Activated T-helper 17 cell treated with anti-CD3 and anti-CD28 coated beads, Interleukin-2, amount 50 U/mL, for 72 hours (primary cell): ENCODE results near the gene CSRP3. TPM values are rescaled to one million over a fixed set of nuclear protein-coding genes. Genes with fewer than 3 reads are reported as not detected.

Experiments
- ATAC-seq: fragments of 150-1000 bp; cut with Tn5 transposase; replicated peaks from 2 replicates; pipeline ENCODE4 v1.10.0; 2021; ENCODE audit warnings: mild to moderate bottlenecking, moderate library complexity
- H3K27ac Mint-ChIP-seq: one replicate; pipeline ENCODE4 v1.8.0; 2022; ENCODE audit warnings: mixed read lengths
- H3K27me3 Mint-ChIP-seq: one replicate; pipeline ENCODE4 v1.8.0; 2022; ENCODE audit warnings: mixed read lengths
- H3K36me3 Mint-ChIP-seq: one replicate; pipeline ENCODE4 v1.8.0; 2022; ENCODE audit warnings: low read depth, mild to moderate bottlenecking, mixed read lengths
- H3K4me1 Mint-ChIP-seq: one replicate; pipeline ENCODE4 v1.8.0; 2022; ENCODE audit warnings: mixed read lengths
- H3K4me3 Mint-ChIP-seq: one replicate; pipeline ENCODE4 v1.8.0; 2022; ENCODE audit warnings: mild to moderate bottlenecking, mixed read lengths
- H3K9me3 Mint-ChIP-seq: one replicate; pipeline ENCODE4 v1.8.0; 2022; ENCODE audit warnings: mixed read lengths
- total RNA-seq, 2 donors: library from RNA; stranded (reverse); gene quantifications; one replicate each; pipeline ENCODE4 v1.2.3, GENCODE V29; 2022

The CSRP3 gene
- total RNA-seq, 2 donors from 2014 or later, result not detected

GRCh38 chr11:19209617-19210370 is 8.0 kb upstream of the CSRP3 start:
- Mint-ChIP-seq H3K4me3 (no peak overlapping the region), H3K27me3 (peaks cover 19% of the 10 kb centered on the region), H3K4me1 (no peaks in the 10 kb centered on the region), H3K27ac (no peak overlapping the region), H3K36me3 (no peaks in the 10 kb centered on the region), H3K9me3 (no peaks in the 10 kb centered on the region)
- ATAC-seq, result no peak

- Mint-ChIP-seq H3K9me3 (no peaks in the 10 kb centered on the region), H3K27ac (no peak overlapping the region), H3K36me3 (no peaks in the 10 kb centered on the region), H3K4me1 (no peaks in the 10 kb centered on the region), H3K4me3 (no peak overlapping the region), H3K27me3 (peaks cover 19% of the 10 kb centered on the region)
- ATAC-seq, result no peak
Observed at GRCh38 chr11:19208959-19209546, 7.3 kb upstream of the CSRP3 start.

- Mint-ChIP-seq H3K27me3 (peaks cover 19% of the 10 kb centered on the region), H3K4me3 (no peak overlapping the region), H3K36me3 (no peaks in the 10 kb centered on the region), H3K4me1 (no peaks in the 10 kb centered on the region), H3K9me3 (no peaks in the 10 kb centered on the region), H3K27ac (no peak overlapping the region)
- no peak for ATAC-seq
Observed at GRCh38 chr11:19208181-19208580, 6.4 kb upstream of the CSRP3 start.

GRCh38 chr11:19204836-19205235 is 3.1 kb upstream of the CSRP3 start:
- no peaks in the 10 kb centered on the region for H3K36me3 Mint-ChIP-seq
- ATAC-seq, result no peak
- H3K9me3 Mint-ChIP-seq, result no peaks in the 10 kb centered on the region
- peaks cover 12% of the 10 kb centered on the region for H3K27me3 Mint-ChIP-seq
- no peak overlapping the region for H3K4me3 Mint-ChIP-seq
- H3K27ac Mint-ChIP-seq, result no peak overlapping the region
- no peaks in the 10 kb centered on the region for H3K4me1 Mint-ChIP-seq

- Mint-ChIP-seq H3K9me3 (no peaks in the 10 kb centered on the region), H3K27ac (no peak overlapping the region), H3K4me3 (no peak overlapping the region), H3K4me1 (no peaks in the 10 kb centered on the region), H3K27me3 (no peaks in the 10 kb centered on the region), H3K36me3 (no peaks in the 10 kb centered on the region)
- no peak for ATAC-seq
Observed at GRCh38 chr11:19200410-19201201, 1.2 kb downstream of the CSRP3 start.

- Mint-ChIP-seq H3K27me3 (no peaks in the 10 kb centered on the region), H3K4me1 (no peaks in the 10 kb centered on the region), H3K36me3 (no peaks in the 10 kb centered on the region), H3K27ac (no peak overlapping the region), H3K9me3 (no peaks in the 10 kb centered on the region), H3K4me3 (no peak overlapping the region)
- ATAC-seq, result no peak
Observed at GRCh38 chr11:19199771-19200170, 2.0 kb downstream of the CSRP3 start.

GRCh38 chr11:19199048-19199447 is 2.7 kb downstream of the CSRP3 start:
- no peaks in the 10 kb centered on the region for H3K27me3 Mint-ChIP-seq
- H3K9me3 Mint-ChIP-seq, result no peaks in the 10 kb centered on the region
- H3K4me1 Mint-ChIP-seq, result no peaks in the 10 kb centered on the region
- H3K4me3 Mint-ChIP-seq, result no peak overlapping the region
- H3K27ac Mint-ChIP-seq, result no peak overlapping the region
- H3K36me3 Mint-ChIP-seq, result no peaks in the 10 kb centered on the region
- no peak for ATAC-seq

GRCh38 chr11:19196432-19196831 is 5.4 kb downstream of the CSRP3 start:
- ATAC-seq, result no peak
- no peak overlapping the region for H3K4me3 Mint-ChIP-seq

GRCh38 chr11:19194620-19195308 is 7.0 kb downstream of the CSRP3 start:
- ATAC-seq, result no peak
- no peaks in the 10 kb centered on the region for H3K4me1 Mint-ChIP-seq
- no peak overlapping the region for H3K27ac Mint-ChIP-seq
- H3K4me3 Mint-ChIP-seq, result no peak overlapping the region
- H3K27me3 Mint-ChIP-seq, result no peaks in the 10 kb centered on the region
- H3K36me3 Mint-ChIP-seq, result no peaks in the 10 kb centered on the region
- no peaks in the 10 kb centered on the region for H3K9me3 Mint-ChIP-seq

More at GRCh38 chr11:19196432-19196831, 5.4 kb downstream of the CSRP3 start:
- Mint-ChIP-seq H3K9me3 (no peaks in the 10 kb centered on the region), H3K27ac (no peak overlapping the region), H3K27me3 (no peaks in the 10 kb centered on the region), H3K4me1 (no peaks in the 10 kb centered on the region), H3K36me3 (no peaks in the 10 kb centered on the region)

GRCh38 chr11:19193916-19194315 is 7.9 kb downstream of the CSRP3 start:
- ATAC-seq, result no peak
- H3K9me3 Mint-ChIP-seq, result no peaks in the 10 kb centered on the region
- H3K27ac Mint-ChIP-seq, result no peak overlapping the region
- H3K4me3 Mint-ChIP-seq, result no peak overlapping the region
- no peaks in the 10 kb centered on the region for H3K4me1 Mint-ChIP-seq
- no peaks in the 10 kb centered on the region for H3K36me3 Mint-ChIP-seq
- no peaks in the 10 kb centered on the region for H3K27me3 Mint-ChIP-seq

GRCh38 chr11:19191530-19192169 is 10.1 kb downstream of the CSRP3 start:
- no peaks in the 10 kb centered on the region for H3K36me3 Mint-ChIP-seq
- no peaks in the 10 kb centered on the region for H3K27me3 Mint-ChIP-seq
- no peak for ATAC-seq
- H3K9me3 Mint-ChIP-seq, result no peaks in the 10 kb centered on the region
- no peaks in the 10 kb centered on the region for H3K4me1 Mint-ChIP-seq
- H3K4me3 Mint-ChIP-seq, result no peak overlapping the region
- no peak overlapping the region for H3K27ac Mint-ChIP-seq

- ATAC-seq, result no peak
Observed at GRCh38 chr11:19187833-19188258, 13.9 kb downstream of the CSRP3 start.

GRCh38 chr11:19187114-19187832 is 14.5 kb downstream of the CSRP3 start:
- H3K9me3 Mint-ChIP-seq, result no peaks in the 10 kb centered on the region
- no peaks in the 10 kb centered on the region for H3K4me1 Mint-ChIP-seq
- H3K27ac Mint-ChIP-seq, result no peak overlapping the region
- H3K4me3 Mint-ChIP-seq, result no peak overlapping the region
- no peak for ATAC-seq
- no peaks in the 10 kb centered on the region for H3K36me3 Mint-ChIP-seq
- H3K27me3 Mint-ChIP-seq, result no peaks in the 10 kb centered on the region

More at GRCh38 chr11:19187833-19188258, 13.9 kb downstream of the CSRP3 start:
- Mint-ChIP-seq H3K4me3 (no peak overlapping the region), H3K36me3 (no peaks in the 10 kb centered on the region), H3K27ac (no peak overlapping the region), H3K4me1 (no peaks in the 10 kb centered on the region), H3K9me3 (no peaks in the 10 kb centered on the region), H3K27me3 (no peaks in the 10 kb centered on the region)
